GM19397 (cell line): ENCODE data around the gene KRT3.

Source experiments
- ATAC-seq: cut with Tn5 transposase; IDR thresholded peaks from one replicate; pipeline ENCODE4 v1.9.1; 2021; ENCODE audit warnings: mild to moderate bottlenecking, moderate library complexity; ENCODE audit not compliant: unreplicated experiment

The KRT3 gene

GRCh38 chr12:52815161-52815560 is 19.2 kb upstream of the KRT3 start:
- ATAC-seq, result no peak

- ATAC-seq, result no peak
These were observed 18.8 kb upstream of the KRT3 start for GRCh38 chr12:52814710-52815155.

GRCh38 chr12:52813885-52814709 is 18.2 kb upstream of the KRT3 start, which contains the start of gene KRT4:
Gene KRT4, minus strand, starts transcription at chr12:52814116. Its CDS starts 58 bp downstream, at chr12:52814058.
- no peak for ATAC-seq

GRCh38 chr12:52813203-52813819 is 17.4 kb upstream of the KRT3 start:
- ATAC-seq, result no peak

- no peak for ATAC-seq
These were observed 16.8 kb upstream of the KRT3 start for GRCh38 chr12:52812749-52813148.

GRCh38 chr12:52812073-52812400 is 16.1 kb upstream of the KRT3 start:
- ATAC-seq, result no peak

- ATAC-seq, result no peak
These were observed 15.5 kb upstream of the KRT3 start for GRCh38 chr12:52811191-52812072.

GRCh38 chr12:52810554-52810953 is 14.6 kb upstream of the KRT3 start:
- no peak for ATAC-seq

GRCh38 chr12:52809166-52809565 is 13.2 kb upstream of the KRT3 start:
- no peak for ATAC-seq

GRCh38 chr12:52808573-52809160 is 12.8 kb upstream of the KRT3 start:
- no peak for ATAC-seq

- ATAC-seq, result no peak
These were observed 11.9 kb upstream of the KRT3 start for GRCh38 chr12:52807544-52808470.

GRCh38 chr12:52806821-52807543 is 11.1 kb upstream of the KRT3 start:
- ATAC-seq, result no peak

- ATAC-seq, result no peak
These were observed 10.4 kb upstream of the KRT3 start for GRCh38 chr12:52806169-52806811.

- no peak for ATAC-seq
These were observed 9.8 kb upstream of the KRT3 start for GRCh38 chr12:52805739-52806138.

GRCh38 chr12:52805000-52805399 is 9.1 kb upstream of the KRT3 start:
- ATAC-seq, result no peak

- ATAC-seq, result no peak
These were observed 6.5 kb upstream of the KRT3 start for GRCh38 chr12:52802442-52802841.

- ATAC-seq, result no peak
These were observed 5.9 kb upstream of the KRT3 start for GRCh38 chr12:52801773-52802172.

- ATAC-seq, result no peak
These were observed 4.5 kb upstream of the KRT3 start for GRCh38 chr12:52800259-52800917.
